Measurements from ENCODE around the gene TGIF2.
"Not testable (repeated sequence)": the region's sequence is repeated elsewhere in the genome, so short reads cannot be mapped to it uniquely, and the experiment has no call there.

The TGIF2 gene

GRCh38 chr20:36547186-36548005 lies 26.0 kb upstream of the TGIF2 start:
- DNase-seq: no peak

GRCh38 chr20:36548006-36548315 lies 25.4 kb upstream of the TGIF2 start:
- DNase-seq: peak in 1 of 2 experiments; percentile 59

- no peak for DNase-seq
These were observed 24.4 kb upstream of the TGIF2 start for GRCh38 chr20:36548704-36549627.

GRCh38 chr20:36549628-36549941 lies 23.8 kb upstream of the TGIF2 start:
- no peak for DNase-seq

GRCh38 chr20:36549942-36550789 lies 23.2 kb upstream of the TGIF2 start:
- no peak for DNase-seq

GRCh38 chr20:36550790-36551299 lies 22.6 kb upstream of the TGIF2 start:
- DNase-seq: no peak

GRCh38 chr20:36555248-36555647 lies 18.1 kb upstream of the TGIF2 start:
- DNase-seq: no peak

GRCh38 chr20:36562724-36563123 lies 10.7 kb upstream of the TGIF2 start:
- DNase-seq: no peak

- no peak for DNase-seq
These were observed 10.0 kb upstream of the TGIF2 start for GRCh38 chr20:36563374-36563773.

- DNase-seq: not testable (repeated sequence)
These were observed 9.2 kb upstream of the TGIF2 start for GRCh38 chr20:36564078-36564725.

- not testable (repeated sequence) for DNase-seq
These were observed 8.7 kb upstream of the TGIF2 start for GRCh38 chr20:36564726-36565121.

- DNase-seq: no peak
These were observed 7.9 kb upstream of the TGIF2 start for GRCh38 chr20:36565520-36565919.

GRCh38 chr20:36569847-36570429 lies 3.5 kb upstream of the TGIF2 start:
- no peak for DNase-seq

GRCh38 chr20:36571564-36572504 lies 1.6 kb upstream of the TGIF2 start:
- no peak for DNase-seq

GRCh38 chr20:36572701-36573102 lies 695 bp upstream of the TGIF2 start:
- peak in 1 of 2 experiments; percentile 33 for DNase-seq

GRCh38 chr20:36573798-36574365 lies 485 bp downstream of the TGIF2 start:
- peak in 1 of 2 experiments; percentile 60 for DNase-seq

- DNase-seq: peak; percentile 38 to 63
These were observed 1.2 kb downstream of the TGIF2 start for GRCh38 chr20:36574366-36575135.

- no peak for DNase-seq
These were observed 2.7 kb downstream of the TGIF2 start for GRCh38 chr20:36576081-36576445.

- no peak for DNase-seq
These were observed 5.1 kb downstream of the TGIF2 start for GRCh38 chr20:36578356-36579041.
